ENCODE measurements around the gene HOXD9.

The HOXD9 gene

DNA sequence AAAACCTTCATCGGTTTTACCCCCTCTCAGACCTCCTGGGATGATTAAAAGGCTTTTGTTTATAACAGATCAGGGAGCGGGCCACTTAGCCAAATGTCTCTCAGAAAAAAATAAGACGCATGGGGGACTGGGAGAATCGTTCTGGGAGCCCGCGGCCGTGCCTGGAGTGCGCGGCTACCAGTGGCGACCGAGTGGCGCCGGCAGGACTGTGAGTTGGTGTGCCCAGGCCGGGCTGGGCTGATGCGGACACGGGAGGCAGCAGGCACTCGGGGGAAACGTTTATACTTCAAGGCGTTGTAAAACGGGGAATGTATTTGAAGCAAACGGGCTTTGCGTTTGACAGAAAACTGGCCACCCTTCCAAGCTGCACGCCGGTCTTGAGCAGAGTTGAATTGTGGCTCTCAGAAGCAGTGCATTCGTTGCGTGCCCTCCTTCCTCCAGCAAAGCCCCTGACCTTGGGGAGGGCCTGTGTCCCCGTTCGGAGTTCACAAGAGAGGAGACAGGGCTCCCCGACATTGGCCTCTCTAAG, 10.6 kb upstream of the HOXD9 start:
- no peak for DNase-seq

DNA sequence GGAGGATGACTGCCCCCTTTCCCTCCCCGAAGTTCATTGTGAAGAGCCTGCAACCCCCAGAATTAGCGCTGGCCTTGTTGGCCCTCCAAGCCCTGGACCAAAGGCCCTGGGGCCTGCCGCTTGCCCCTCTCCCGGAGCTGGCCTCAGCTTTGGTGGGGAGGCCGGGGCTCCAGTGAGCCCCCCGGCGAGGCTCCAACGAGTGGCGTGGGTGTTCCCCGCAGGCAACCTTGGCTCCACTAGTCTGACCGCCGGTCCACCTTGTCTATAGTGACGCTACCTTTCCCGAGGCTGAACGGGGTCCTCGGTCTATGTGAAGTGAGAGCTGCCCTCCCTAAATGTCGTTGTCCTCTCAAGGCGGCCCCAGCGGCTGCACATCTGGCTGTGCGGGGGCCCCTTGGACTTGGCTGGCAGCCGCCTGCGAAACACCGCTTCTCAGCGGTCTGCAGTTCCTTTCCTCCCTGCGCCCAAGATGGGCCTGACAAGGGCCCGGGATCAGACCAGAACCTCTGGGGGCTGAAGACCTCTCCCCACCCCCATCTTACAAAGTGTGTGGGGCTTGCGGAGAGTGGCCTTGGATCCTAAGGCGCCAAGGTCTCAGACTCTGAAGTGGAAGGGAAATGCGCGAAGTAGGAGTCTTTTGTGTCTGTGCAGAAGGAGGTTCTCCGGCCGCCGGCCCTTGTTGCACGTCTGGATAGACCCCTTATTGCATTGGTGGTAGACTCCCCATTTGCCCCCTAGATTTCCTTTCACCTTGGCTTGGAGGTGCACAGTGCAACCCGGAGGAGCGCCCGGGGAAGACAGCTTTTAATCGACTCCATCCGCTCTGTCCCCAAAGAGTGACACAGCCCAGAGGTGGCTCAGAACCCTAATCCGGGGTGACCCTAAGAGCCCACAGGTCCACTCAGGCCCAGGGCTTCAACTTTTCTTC, 9.9 kb upstream of the HOXD9 start:
- no peak for DNase-seq

DNA sequence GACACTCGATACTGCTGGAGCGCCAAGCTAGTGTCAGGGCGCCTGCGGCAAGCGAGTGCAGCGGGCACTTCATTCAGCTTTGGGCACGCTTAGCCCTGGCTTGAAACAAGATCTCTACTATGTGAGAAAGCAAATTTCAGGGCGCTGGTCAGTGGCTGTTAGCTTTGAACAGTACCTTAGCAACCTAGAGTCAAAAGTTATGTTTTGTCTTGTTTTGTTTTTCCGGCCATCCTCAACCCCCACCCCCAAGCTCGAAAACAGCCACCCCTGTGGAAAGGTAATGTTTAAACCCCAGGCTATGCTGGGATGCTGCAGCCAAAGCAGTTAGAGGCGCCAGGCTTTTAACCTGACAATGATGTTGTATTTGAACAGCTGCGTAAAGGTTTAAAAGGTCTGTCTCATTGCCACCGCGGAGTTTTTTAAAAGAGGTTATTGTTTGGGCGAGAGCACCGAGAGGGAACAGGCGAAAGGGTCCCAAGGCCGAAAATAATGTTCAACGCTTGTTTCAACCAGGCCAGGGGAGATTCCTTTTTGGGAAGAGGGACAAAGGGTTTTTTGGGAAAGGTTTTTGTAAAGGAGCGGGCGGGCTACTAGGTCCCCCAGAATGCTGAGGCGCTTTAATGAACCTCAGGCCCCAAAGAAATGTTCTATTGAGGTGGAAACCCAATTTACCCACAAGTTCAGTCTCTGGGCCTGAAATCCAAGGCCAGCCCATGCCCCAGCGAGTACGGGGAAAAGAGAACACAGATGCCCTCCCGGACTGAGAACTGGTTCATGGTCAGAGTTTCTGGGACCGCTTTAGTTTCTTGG, 8.2 kb upstream of the HOXD9 start:
- DNase-seq = no peak

GRCh38 chr2:176114930-176115625, 7.4 kb upstream of the HOXD9 start:
- no peak for DNase-seq

- DNase-seq = no peak
Observed at GRCh38 chr2:176115883-176116813, 6.4 kb upstream of the HOXD9 start, which contains the start of gene HOXD10. Gene HOXD10 (plus strand): TSS chr2:176116778. CDS start chr2:176116834, 56 bp downstream.

DNA sequence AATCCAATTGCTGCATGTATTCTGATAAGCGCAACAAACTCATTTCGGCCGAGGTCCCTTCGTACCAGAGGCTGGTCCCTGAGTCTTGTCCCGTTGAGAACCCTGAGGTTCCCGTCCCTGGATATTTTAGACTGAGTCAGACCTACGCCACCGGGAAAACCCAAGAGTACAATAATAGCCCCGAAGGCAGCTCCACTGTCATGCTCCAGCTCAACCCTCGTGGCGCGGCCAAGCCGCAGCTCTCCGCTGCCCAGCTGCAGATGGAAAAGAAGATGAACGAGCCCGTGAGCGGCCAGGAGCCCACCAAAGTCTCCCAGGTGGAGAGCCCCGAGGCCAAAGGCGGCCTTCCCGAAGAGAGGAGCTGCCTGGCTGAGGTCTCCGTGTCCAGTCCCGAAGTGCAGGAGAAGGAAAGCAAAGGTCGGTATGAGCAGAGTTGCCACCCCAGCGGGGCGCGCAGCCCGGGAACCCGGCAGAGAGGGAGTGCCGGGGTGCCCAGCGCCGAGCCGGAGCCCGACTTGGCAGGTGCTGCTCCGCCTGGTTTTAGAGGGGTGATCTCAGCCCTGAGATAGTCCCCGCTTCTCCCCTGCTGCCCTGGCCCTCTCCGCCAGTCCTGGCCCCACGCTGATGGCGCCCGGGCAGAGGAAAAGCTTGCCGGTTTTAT, 5.2 kb upstream of the HOXD9 start:
- DNase-seq = no peak

- no peak for DNase-seq
Observed at GRCh38 chr2:176117823-176118371, 4.6 kb upstream of the HOXD9 start.

- DNase-seq = no peak
Observed at GRCh38 chr2:176118601-176119339, 3.7 kb upstream of the HOXD9 start.

DNA sequence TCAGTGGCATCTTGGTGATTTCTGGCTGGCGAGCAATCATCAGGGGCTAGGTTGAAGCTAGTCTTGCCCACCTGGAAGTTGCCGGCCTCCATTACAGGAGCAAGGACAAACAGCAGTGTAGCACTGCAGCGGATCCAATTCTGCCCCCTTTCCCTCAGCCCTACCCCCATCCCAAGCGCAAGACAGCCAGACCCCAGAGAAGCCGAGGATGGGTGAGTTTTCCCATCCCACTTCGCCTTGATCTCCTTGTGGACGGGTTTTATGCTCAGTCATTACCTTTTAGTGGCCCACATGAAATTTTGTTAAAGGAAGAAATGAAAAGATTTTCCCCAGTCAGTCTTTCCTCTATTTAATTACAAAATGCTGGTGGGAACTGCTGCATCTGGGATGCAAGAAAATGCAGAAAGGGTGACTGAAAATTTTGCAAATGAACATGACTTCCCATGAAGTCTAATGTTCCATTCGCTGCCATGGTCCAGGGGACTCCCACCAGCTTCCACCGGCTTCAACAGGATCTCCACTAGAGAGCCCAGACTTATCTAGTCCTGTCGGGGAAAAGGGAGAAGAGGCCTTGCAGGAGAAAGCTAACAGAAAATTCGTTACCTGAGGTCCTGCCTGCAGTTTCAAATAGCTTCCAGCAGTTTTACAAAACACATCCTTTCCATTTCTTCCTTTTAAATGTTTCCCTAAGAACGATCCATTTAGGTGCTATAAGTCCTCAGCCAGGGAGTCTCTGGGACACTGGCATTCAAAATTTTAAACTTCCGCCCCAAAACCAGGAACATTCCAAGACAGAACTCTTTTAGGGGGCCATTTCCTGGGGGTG, 1.9 kb upstream of the HOXD9 start:
- DNase-seq = no peak

- no peak for DNase-seq
Observed at GRCh38 chr2:176121190-176122051, 1.1 kb upstream of the HOXD9 start.

DNA sequence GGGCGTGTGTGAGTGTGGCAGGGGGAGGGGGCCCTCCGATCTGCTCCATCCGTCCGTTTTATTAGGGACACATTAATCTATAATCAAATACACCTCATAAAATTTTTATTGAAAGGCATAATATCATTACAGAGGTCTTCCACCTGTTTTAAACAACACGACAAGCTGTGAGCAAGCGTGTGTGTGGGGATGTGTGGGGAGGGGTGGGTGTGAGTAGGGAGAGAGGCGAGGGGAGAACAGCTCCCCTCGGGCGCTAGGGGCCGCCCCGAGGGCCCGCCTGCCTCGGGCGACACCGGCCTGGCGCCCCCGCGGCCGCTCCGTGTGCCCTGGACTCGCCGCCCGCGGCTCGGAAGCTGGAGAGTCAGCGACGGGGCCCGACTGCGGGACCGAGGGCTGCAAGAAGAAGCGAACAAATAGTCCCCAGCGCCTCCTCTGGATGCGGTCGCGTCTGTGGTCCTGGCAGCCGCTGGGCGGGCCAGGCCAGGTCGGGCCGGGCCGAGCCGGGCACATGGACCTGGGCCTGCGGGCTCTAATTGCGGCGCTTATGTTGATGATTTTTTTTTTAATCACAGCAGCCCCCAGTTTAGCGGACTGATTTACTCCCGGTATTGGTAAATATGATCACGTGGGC, 352 bp upstream of the HOXD9 start:
- DNase-seq = no peak

- no peak for DNase-seq
Observed at GRCh38 chr2:176123411-176124109, 1.0 kb downstream of the HOXD9 start.

DNA sequence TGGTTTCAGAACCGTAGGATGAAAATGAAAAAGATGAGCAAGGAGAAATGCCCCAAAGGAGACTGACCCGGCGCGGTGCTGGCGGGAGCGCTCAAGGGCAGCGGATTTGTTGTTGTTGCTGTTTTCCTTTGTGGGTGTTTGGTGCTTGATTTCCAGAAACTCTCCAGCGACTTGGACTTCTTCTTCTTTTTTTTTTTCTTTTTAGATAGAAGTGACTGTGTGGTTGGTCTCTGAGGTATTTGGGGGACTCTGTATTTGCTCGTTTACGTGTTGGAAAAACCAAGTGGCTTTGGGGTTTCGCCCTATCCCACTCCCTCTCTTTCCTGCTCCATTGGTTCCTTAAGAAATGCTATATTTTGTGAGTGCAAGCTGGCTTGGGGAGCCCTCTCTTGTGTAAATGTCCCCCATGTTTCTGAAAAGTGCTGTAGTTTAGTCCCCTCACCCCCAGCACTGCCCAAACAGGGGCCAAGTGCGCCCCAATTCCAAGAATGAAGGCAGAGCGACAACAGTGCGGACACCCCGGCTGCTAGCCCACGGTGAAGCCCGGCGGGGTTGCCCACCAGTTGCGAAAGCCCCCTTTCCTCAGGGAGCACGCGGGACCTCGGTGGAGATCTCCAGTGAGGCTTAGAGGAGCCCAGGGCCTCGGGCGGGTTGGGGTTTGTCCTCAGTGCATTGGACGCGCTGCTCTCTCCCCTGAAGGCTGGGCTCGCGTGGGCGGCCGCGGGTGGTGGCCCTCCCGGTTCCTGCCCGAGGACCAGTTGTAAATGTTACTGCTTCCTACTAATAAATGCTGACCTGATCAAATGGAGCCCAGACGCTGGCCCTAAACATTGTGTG, 1.8 kb downstream of the HOXD9 start:
- DNase-seq = no peak

DNA sequence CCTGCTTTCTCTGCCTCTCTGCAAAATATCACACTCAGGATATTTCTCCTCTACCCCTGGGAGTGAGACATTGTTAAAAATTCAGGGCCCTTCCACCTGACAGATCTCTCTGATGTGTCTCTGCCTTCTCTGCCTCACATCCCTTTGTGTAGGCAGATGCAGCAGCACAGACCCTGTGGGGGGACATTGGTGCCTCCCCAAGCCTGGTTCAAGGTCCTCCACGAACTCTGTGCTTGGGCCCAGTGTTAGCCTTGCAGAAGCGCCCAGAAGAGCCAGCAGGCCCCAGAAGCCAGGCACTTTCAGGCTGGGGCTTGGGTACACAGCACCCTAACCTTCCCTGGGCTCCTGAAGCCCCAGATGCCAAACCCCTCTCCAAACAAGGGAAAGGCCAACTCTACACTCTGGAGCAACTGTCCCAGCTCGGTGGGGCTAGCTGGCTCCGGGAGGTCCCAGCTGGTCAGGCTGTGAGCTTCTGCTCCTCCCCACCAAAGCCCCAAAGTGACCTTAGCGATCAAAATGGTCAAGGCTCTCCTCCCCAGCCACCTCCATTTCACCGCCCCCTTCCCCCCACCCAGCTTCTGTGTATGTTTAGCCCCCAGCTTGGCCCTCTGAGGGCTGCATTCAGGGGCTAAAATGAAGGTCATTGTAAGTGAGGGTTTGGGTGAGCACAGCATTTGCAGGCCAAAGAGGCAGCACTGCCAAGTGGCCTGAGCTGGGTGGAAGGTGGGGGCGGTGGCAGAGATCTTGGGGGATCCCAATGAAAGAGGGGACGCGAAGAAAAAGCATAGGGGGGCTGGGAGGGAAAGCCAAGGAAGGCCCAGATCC, 2.6 kb downstream of the HOXD9 start:
- no peak for DNase-seq

- DNase-seq = no peak
Observed at GRCh38 chr2:176125772-176126054, 3.2 kb downstream of the HOXD9 start.

Data from stimulated activated CD4-positive, alpha-beta T cell treated with anti-CD3 and anti-CD28 coated beads, Interleukin-4, amount 100 ng/mL, for 1 hour (primary cell).